HG03521 (cell line): ENCODE measurements around the gene PRPF38A.

Source experiments
- ATAC-seq: cut with Tn5 transposase; IDR thresholded peaks from one replicate; pipeline ENCODE4 v1.9.1; 2021; ENCODE audit warnings: mild to moderate bottlenecking, moderate library complexity; ENCODE audit not compliant: unreplicated experiment

The PRPF38A gene

DNA sequence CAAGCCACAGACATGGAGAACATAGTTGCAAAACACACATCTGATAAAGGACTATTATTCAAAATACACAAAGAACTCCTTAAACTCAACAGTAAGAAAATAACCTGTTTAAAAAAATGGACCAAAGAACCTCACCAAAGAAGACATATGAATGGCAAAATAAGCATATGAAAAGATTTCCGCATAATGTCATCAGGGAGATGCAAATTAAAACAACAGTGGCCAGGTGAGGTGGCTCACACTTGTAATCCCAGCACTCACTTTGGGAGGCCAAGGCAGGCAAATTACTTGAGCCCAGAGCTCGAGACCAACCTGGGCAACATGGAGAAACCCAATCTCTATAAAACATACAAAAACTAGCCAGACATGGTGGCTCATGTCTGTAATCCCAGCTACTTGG is 50.4 kb downstream of the PRPF38A start:
- no peak for ATAC-seq

DNA sequence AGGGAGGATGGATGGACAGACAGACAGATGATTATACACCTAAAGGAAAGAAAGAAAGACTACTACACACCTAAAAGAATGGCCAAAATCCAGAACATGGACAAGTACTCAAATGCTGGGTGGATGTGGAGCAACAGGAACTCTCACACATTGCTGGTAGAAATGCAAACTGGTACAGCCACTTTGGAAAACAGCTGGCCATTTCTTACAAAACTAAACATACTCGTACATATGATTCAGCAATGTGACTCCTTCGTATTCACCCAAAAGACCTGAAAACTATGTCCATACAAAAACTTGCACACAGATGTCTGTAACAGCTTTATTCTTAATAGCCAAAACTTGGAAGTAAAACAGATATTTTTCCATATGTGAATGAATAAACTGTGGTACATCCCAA is 51.3 kb downstream of the PRPF38A start:
- no peak for ATAC-seq

DNA sequence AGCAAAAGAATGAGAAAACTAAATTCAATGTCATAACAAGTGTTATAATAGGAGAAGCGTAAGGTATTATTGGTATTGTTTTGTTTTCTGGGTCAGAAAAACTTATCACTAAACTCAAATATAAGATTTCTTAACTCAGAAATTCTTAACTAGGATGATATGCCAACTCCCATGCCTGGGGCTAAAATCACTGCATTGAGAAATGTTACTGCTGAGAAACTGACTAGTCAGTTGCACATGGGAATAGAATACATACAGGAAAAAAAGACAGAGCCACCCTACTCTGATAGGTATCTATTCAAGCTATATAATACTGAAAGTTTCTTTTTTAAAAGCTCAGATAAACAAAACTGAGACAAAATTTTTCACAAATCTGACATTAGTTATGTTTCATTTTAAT is 56.3 kb downstream of the PRPF38A start:
- no peak for ATAC-seq

DNA sequence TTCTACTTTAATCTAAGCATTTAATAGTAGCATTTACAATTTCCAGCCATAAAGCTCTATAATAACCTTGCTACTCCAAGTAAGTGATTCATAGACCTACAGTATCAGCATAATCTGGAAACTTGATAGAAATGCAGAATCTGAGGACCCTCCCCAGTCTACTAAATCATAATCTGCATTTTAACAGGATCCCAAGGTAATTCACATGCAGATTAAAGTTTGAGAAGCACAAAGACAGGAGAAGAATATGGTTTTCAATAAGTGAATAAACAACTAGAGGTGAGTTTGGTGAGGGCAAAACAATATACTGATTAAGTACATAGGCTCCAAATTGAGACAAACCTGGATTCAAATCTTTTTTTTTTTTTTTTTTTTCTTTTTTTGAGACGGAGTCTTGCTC is 57.4 kb downstream of the PRPF38A start:
- no peak for ATAC-seq

DNA sequence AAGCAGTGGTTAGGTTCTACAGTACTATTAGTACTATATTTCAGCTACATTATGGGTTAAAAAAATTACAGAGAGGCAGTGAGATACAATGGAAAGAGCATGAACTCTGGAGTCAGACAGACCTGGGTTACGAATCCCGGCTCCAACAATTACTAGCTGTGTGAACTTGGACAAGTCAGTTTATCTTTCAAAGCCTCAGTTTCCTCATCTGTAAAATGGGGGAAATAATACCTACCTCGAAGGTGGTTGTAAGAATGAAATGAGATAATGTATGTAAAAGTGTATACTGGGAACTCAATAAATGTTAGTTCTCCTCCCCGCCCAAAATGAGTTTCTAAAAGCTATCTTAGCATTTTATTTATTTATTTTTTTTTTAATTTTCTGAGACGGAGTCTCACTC is 59.5 kb downstream of the PRPF38A start:
- ATAC-seq, result no peak

DNA sequence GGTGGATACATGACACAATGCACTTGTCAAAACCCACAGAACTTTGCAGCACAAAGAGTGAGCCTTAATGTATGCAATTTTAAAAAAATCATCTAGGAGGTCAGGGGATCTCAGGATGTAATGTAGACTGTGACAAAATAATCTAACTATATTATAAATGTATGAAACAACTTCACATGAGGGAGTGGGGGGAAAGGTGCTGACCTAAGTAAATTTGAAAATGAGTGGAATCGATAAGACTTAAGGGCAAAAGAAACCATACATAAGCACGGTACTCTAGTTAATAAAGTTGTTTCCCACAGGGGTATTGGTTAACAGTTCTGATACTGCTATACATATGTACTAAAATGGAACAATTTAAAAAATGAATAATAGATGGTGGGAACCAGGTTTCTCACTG is 64.7 kb downstream of the PRPF38A start:
- ATAC-seq, result no peak
